CD1c-positive myeloid dendritic cell (primary cell): ENCODE results near the gene PACC1.
A peak's percentile ranks its signal among the peaks of the same experiment; 100 is the strongest.

Experiments used
- DNase-seq: peaks from one replicate; pipeline ENCODE4 v3.0.0-alpha.2; 2016; ENCODE audit errors: extremely low spot score

The PACC1 gene

DNA sequence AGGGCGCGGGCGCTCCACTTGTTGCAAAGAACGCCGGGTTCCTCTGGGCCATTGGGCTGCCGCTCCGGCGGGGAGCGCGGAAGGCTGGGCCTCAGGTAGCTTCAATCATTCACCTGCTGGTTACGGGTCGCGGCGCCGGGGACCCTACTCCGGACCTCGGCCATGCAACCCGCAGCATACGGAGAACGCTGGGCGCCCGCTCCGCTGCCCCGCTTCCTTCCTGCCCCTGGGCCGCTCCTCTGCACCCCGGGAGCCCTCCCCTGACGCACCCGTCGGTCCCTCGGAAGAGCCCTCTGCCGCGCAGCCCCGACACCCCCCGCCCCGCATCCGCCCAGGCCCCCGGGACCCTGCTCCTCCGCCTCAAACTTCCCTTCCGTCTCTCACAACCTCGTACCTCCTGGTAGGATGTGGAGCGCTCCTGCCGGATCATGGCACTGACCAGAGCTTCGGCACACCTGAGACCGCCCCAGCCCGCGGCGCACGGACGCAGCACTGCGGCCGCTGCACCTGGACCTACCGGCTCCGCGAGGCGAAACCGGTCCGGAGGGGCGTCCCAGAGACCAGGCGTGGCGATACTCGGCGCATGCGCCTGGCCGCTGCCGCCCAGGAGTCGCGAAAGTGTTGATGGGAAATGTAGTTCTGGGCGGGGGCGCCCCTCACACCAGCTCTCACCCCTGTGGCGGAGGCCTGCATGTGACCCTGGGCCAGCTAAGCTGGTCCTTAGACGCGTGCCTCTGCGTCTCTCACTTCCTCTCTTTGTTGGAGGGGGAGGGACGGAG lies at the start of gene PACC1:
TSS of gene PACC1 (minus strand) at position 559 of the 779 bp plus-strand sequence. CDS start at position 430, 129 bp downstream.
- DNase-seq, result peak; percentile 97

DNA sequence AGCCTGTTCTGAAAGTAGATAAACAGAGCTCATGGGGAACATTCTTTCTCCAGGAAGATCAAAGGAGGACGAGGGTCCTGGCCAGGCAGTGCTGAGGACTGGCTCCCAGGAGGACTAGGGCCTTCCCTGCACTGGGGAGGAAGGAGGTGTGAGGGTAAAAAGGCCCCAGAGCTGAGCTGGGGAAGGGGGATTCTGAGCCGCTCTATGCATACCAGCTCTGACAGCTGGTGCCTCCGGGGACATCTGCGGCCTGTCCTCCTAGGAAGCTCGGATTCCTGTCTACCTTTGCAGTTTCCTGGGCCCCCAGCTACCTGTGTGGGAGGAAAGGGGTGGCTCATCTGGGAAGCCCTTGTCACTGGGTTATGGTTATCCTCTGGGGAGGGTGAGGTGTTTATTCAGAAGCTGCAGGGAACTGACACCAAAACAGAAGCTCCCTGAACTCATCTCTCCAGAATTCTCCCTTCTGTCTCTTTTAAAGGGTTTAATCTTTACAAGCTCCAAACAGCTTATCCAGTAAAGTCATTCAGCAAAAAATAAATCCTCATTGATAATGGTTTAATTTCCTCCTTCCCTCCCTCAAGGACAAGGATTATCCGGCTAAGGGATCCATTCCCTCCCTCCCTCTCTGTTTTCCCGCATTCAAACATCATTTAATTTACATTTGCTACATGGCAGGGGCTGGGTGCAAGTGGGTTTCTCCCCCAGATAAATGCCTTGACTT lies 49.0 kb upstream of the PACC1 start:
- no peak for DNase-seq

DNA sequence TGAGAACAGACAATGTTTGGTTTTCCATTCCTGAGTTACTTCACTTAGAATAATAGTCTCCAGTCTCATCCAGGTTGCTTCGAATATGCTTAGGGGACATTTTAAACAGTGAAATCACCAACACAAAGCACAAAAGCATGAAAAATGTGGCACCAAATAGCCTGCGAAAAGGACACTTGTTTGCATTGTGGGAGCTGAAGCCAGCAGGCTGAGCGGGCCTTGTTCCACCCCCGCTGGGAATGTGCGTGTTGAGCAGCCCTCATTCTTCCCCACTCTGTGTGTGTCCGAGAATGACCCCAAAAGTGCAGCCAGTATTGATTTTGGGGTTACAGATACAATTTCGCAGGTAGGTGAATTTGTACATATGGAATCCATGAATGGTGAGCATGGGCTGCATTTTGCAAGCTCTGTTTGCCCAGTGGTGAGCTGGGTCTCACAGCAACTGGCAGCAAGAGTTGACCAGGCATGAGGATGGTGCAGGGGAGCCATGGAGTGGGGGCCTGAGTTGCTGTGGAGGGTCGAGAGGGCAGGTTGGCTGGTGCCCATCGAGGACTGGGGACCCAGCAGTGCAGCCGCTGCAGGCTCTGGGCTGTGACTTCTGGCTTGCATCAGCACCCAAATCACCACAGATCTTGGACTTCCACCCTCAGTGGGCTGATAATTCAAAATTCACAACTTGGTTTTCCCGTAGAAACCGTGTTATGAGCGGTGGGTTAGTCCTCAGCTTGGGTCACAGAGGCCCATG lies 47.4 kb upstream of the PACC1 start:
- DNase-seq, result no peak

DNA sequence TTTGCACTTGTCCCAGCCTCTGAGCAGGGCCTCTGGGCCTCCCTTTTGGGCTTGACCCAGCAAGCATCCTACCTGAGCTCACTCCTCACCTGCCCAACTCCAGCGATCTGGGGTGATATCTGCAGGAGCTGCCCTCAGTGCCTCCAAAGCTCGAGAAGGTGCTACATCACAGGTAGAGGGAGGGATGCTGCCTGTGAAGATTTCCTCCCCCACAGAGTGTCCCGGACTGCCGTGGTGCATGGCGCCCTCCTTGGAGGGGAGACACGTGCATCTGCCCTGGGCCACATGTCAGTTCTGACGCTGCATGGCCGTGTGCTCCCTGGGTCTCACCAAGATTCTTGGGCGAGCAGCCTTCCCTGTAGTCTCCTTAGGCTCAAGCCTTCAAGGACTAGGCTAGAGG lies 45.7 kb upstream of the PACC1 start:
- no peak for DNase-seq

DNA sequence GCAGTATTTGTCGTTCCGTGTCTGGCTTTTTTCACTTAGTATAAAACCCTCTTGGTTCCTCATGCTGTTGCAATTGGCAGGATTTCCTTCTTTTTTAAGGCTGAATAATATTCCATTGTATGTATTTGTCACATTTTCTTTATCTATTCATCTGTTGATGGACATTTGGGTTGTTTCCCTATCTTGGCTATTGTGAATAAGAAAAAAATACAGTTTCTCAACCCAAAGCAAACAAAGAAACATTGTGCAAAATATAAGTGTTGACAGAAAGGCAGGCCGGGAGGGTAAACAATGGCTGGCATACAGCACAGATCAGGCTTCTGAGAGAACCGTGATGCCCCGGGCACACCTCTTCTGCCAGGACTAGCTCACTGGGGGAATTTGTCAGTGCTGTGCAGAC lies 45.0 kb upstream of the PACC1 start:
- DNase-seq, result no peak

DNA sequence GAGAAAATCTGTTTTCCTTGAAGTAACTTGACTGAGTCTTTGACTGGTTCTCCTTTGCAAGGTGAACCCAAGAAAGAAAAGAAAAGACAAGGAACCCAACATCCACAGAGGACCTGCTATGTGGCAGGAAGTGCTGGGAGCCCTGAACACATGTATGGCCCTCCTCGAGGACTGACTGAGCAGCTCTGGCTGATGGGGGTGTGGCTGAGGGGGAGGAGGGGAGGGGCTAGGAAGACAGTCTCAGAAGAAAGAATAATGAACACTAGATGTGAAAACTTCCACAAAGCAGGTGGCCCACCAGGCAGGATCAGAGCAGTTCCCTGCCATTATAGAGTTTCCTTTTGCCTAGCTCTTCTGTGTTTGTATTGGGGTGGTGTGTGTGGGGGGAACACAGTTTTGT lies 44.1 kb upstream of the PACC1 start:
- DNase-seq, result no peak

DNA sequence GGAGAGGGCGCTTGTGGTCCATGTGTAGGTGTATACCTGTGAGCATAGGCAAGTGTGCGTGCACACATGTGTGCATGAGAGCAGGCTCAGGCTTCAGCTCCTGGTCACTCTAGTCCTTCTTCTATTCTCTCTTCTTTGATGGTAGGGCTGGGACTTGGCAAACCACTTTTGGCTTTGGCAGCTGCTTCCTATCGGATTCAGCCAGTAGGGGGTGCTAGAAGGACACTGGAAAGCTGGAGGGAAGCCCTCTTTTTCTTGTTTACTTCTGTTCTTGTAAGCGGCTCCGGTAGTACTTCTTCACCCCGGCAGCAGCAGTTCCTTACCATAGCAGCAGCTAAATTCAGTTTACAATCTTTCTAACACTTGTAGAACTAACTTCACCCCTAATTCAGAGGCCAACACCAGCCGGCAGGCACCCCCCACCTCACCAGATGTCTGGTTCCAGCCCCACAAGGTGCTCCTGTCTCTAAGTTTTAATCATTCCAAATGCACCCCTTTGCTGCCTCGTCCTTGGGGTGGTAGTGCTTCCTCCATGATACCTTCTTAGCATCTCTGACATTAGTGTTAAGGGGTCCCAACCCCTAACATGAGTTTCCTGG lies 43.2 kb upstream of the PACC1 start:
- peak; percentile 86 for DNase-seq

DNA sequence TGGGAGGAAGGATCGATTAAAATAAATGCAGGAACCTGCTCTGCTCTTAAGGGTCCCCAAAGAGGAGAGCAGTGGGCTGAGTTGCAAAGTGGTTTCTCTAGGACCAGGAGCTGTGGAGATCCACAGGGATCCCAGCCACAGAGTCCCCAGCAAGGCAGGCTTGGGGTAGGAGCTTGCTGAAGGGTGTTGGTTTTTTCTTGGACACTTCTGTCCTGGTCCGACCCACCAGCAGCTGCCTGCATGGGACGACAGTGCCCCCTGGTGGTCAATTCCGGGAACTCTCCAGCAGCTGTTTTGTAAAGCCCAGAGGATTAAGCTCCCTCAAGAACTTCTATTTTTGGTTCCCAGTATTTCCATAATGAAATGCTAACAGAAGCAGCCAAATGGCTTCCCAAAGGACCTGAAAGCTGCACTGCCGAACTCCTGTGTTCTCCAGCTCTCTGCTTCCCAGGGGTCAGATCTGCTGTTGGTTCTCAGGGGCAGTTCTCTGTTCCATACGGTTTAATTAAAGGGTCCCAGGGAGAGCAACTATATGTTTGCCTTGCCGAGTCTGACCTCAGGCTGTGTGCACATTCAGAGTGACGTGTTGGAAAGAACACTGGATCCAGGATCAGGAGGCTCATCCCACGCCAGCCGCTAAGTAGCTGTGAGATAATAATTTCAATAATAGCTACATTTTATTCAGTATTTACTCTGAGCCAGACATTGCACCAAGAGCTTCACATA lies 41.3 kb upstream of the PACC1 start:
- peak; percentile 87 for DNase-seq

DNA sequence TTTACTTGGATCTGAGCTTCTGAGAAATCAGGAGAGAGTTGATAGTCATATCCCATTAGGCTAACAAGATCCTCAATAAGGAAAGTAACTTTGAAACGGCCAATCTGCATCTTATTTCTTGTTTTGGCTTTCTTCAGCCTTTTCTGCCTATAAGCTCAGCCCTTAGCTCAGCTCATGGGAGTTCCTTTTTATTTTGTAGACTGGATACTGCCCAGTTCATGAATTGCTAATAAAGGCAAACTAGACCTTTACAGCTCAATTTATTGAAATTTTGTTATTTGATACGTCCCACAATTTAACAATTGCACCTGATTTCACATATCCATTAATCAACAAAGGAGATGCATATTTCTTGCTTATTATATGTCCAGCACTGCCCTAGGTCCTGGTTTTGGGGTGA lies 40.7 kb upstream of the PACC1 start:
- no peak for DNase-seq

DNA sequence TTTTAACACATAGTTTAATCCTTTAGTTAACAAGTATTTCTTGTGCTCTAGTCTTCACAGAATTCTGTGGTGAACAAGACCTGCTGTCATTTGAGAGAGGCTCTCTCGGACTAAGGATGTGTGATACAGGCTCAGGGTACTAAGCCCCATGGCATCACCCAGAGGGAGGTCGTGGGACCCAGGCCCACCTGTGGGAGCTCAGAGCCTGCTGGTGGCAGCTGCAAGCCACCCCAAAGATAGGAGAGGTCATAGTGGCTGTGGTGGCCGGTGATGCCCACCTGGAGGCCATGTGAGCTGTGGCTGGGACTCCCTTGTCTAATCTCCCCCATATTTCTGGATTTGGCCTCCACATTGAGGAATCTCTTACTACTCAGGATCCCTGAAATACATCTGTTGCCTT lies 40.1 kb upstream of the PACC1 start:
- no peak for DNase-seq

DNA sequence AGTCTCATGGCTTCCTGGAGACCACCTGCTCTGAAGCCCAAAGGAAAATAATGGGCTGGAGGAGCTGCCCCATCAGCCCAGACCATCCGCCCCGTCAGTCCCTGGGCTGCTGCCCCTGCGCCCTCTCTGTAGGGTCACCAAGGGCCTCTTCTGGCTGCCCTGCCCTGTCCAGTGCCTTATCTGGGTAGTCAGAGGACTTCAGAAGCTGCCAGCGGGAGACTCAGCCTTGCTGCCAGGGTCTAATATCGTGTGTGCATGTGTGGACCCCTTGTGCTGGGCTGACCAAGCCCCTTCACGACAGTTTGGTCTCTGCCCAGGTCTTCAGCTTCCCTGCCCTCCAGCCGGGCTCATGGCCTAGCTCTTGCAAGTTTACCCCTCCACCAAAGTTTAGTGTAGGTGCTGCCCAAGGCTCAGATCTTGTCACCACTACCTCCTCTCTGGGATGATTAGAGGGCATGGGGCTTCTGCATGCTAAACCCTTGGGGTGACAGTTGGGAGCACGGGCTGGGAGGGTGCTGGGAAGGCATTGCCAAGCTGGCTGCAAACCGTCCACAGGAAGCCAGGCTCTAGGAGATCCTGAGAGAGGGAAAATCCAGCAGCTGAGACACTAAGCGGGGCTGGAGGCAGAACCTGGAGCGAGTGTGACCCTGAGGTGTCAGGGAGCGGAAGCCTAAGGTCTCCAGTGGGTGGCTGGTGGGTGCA lies 38.6 kb upstream of the PACC1 start:
- DNase-seq, result no peak

DNA sequence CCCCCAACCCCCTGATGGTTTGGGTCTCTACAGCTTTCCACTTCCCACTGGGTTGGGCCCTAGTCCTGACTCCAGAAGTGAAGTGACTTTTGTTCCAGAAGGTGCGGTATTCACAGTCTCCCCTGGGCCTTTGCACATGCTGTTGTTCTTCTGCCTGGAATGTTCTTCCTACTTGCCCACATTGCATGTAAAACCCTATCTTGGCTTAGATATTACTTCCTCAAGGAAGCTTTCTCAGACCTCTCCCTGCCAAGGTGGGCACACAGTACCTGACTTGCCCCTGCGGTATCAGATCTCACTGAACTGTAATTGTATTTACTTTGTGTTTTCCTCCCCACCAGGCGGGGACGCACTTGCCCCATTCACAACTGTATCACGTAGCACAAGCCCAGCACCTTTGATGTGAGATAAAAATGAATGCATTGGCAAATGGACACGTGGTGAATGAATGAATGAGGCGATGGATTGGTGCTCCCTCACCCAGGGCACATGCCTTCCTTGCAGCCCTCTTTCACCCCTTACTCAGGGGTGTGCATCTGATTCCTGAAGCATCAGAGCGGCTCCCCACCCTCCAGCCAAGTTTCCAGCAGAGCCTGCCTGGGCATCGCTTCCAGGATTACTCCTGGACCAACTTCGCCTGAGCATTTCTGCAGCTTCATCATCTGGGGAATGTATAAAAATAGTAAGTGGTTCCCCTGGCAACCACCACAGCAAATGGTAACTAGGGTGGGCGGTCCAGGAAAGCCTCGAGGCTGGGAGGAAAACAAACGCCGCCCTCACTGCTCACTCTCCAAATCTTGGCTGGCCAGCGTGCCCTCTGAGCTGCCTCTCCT lies 37.9 kb upstream of the PACC1 start:
- DNase-seq, result peak; percentile 48

DNA sequence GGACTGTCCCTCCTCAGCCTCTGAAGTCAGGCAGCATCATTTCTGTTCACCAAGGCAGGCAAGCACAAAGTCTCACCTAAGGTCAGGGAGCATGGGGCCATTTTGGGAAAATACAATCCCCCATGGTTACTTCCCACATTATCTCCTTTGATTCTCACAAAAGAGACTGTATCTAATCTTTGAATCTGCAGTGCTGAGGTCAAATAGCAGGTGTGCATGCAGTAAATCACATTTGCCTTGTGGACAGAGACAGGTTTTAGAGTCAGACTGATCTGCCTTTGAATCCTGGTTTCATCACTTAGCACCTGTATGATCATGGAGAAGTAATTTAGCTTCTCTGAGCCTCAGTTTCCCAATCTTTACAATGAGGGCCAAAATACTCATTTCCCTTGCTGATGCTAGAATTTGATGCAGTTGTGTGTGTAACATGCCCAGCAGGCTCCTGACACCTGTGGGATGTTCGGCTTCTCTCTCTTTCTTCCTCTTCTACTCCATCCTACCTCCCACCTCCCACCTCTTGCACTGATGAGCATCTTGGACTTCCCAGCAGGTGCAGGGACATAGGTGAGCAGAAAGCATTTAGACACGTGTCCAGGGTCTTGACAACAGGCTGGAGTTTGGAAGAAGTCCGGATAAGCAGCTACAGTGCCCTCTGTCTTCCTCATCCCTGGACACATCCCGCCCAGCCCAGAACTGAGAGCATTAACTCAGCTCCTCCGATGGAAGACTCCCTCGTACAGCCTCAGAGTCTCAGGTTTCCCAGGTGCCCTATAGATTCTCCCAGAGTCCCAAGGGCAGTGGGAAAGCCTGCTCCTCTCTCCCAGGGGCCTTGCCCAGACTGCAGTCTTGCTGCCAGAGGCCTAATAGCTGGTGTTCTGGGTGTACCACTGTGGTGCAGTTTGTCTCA lies 37.0 kb upstream of the PACC1 start:
- DNase-seq, result no peak

DNA sequence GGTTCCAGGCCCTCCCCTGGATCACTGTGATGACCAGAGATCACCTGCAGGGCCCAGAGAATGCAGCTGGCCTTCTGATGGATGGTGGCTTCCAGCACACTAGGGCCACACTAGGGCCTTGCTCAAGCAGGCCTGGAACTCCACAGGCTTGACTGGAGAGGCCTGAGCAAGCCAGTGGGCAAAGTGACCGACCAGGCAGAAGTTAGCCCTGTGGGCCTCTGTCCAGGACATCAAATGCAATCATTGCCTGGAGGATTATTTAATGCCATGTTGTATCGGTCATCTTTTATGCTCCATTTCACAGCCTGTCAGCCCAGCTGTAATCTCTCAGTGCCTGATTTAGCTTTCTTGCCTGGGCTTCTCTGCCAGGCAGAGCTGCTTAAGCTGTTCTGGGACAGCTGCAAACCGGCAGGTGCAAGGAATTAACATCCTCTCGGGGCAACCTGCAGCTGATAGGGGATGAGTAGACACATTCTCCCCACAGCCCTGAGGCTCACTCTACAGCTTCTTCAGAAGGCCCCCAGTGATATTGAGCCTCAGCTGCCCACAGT lies 35.7 kb upstream of the PACC1 start:
- DNase-seq, result no peak

DNA sequence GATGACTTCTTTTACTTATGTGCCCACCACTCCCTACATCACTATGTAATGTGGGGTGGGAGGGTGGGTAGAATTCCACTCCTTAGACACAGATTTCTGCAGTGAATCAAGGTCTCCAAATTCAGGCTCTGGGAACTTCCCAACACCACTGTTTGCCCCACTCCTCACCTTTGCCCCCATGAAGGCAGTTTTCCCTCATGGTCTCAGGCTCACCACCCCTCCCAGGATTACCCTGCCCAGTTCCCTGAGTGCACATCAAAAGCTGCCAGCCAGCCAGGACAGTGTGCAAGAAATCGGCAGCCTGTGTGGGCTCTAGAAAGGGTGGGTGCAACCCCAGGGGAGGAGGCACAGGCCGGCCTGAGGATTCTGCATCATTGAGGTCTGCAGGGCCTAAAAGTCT lies 32.8 kb upstream of the PACC1 start:
- DNase-seq, result no peak

DNA sequence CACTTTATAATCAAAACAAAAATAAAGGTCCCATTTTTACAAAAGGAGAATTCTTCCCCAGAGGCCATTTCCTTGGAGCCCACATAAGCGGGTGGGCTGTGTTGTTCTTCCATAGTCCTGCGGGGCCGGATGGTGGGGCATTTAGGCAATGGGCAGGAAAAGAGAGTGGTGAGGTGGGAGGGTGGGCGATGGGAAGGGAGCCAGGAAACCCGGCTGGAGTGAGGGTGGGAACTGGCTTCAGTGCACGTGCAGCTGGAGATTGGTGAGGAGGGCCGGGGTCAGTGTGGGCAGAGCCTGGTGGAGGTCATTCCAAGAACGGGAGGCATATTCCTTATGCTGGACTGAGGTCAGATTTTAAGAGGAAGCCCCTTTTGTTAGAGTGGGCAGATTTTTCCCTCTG lies 31.6 kb upstream of the PACC1 start:
- DNase-seq, result no peak

DNA sequence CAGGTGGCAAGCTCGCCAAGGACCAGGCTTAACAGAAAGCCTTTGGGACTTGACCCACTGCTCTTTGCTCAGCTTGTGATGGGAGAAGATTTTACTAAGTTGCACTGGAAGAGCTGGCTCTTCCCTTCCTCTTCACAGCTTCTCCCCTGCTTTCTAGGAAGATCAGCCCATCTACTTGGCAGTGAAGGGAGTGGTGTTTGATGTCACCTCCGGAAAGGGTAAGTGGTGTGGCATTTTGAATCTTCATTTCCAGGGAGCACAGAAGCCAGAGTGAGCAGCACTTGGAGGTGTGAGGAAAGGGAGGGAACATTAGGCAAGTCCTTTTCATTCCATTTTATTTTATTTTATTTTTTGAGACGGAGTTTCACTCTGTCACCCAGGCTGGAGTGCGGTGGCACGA lies 27.7 kb upstream of the PACC1 start:
- no peak for DNase-seq

DNA sequence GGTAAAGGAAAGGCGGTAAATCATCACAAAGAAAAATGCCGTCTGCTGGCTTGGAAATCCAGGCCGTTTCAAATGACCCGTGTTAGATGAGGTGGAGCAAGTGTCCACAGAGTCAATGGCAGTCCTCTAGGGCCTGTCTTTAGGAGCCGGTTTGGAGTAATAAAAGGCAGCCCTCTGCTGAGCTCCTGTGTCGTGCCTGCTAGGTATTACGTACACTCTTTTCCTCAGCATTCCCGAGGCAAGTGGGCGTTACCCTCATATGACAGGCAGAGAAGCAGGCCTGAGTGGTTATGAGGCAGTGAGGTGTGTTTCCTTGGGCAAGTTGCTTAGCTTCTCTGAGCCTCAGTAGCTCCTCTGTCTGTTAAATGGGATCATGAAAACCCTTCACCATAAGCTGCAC lies 25.7 kb upstream of the PACC1 start:
- no peak for DNase-seq

DNA sequence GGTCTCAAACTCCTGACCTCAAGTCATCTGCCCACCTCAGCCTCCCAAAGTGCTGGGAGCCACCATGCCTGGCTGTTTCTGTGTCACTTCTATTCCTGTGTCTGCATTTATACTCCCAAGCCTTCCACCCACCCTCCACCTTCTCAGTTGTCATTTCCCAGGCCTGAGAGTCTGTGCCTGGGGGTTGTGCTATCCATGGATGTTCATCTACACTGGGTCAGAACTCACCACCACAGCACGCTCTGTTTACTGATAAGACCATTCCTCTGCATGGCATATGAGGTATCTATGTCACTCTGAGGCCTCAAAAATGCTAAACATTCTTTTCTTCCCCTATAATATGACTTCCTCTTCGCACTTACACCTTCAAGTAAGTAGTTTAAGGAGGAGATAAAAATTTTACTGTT lies 24.1 kb upstream of the PACC1 start:
- no peak for DNase-seq
